BLaER1 treated with 17β-estradiol and CSF1 and Interleukin-3, amounts not matched to agents 10 nM and 100 nM (cell line): ENCODE measurements around the gene CIRBP.

Experiments used
- H3K27ac ChIP-seq, 11 experiments: shearing (Covaris generic); formaldehyde crosslinking; 2 replicates each; pipeline ENCODE4 v1.8.1; 2022
- H3K27me3 ChIP-seq, 11 experiments: shearing (Covaris generic); formaldehyde crosslinking; 2 replicates each; pipeline ENCODE4 v1.8.1; 2022
- H3K36me3 ChIP-seq, 11 experiments: shearing (Covaris generic); formaldehyde crosslinking; 2 replicates each; pipeline ENCODE4 v1.8.1; 2022
- H3K4me1 ChIP-seq, 10 experiments: shearing (Covaris generic); formaldehyde crosslinking; 2 replicates each; pipeline ENCODE4 v1.8.1; 2022
- H3K4me2 ChIP-seq, 11 experiments: shearing (Covaris generic); formaldehyde crosslinking; 2 replicates each; pipeline ENCODE4 v1.8.1; 2022
- H3K4me3 ChIP-seq, 10 experiments: shearing (Covaris generic); formaldehyde crosslinking; 2 replicates each; pipeline ENCODE4 v1.8.1; 2022
- H3K9ac ChIP-seq, 11 experiments: shearing (Covaris generic); formaldehyde crosslinking; 2 replicates each; pipeline ENCODE4 v1.8.1; 2022
- H3K9me3 ChIP-seq, 11 experiments: shearing (Covaris generic); formaldehyde crosslinking; replicated peaks in 1 of 11; 2 replicates each; pipeline ENCODE4 v1.8.1; 2022
- H4K20me1 ChIP-seq, 11 experiments: shearing (Covaris generic); formaldehyde crosslinking; 2 replicates each; pipeline ENCODE4 v1.8.1; 2022
- Cebpa-rat ChIP-seq, 11 experiments: shearing (Covaris generic); IDR thresholded peaks; 2 replicates each; pipeline ENCODE4 v1.8.1; 2022

The CIRBP gene

DNA sequence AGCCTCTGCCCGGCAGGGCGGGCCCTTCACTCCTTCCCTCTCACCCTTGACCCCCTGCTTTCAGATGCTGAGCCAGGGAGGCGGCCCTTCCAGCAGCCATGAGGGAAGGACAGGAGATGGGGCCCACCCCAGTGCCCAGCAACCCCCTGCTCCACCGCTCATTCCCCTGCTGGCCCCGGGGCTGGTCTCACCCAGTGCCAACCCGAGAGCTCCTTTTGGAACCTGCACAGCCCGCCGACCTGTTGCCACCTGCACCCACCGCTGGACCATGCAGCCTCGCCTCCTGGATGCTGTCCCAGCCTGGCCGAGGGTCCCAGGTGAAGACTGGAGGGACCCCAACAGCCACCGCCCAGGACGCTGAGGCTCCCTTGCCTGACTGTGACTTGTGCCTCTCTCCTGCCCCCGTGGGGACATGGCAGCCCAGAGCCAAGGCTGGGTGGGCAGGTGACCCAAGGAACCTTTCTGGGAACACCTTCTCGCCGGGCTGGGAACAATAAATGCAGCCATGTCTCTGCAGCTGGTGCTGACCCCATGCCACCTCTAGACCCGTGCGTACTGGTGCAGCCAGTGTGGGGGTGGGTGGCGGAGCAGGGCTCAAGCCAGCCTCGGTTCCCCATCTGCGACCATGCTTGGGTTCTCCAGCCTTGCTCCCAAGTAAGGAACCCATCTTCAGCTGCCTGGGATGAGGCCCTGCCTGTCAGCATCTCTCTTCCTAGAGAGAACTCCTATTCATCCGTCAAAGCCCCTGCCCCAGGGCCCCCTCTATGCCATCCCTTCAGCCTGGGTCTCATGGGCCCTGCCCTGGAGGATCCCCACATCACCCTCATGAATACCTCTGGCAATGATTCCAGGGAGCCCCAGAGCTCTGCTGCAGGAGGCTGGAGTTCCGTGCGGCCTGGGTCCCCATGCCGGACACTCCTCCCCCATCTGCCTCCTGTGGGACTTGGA is 9.9 kb downstream of the CIRBP start:
- Histone ChIP-seq H3K4me3 (no peak overlapping the region), H3K4me2 (no peak overlapping the region), H3K4me1 (peaks cover 26 to 40% (median 29%) of the 10 kb centered on the region in 10 experiments), H3K9ac (no peak overlapping the region), H3K27me3 (peaks cover 13 to 15% (median 14%) of the 10 kb centered on the region in 11 experiments), H4K20me1 (peaks cover 16 to 72% (median 52%) of the 10 kb centered on the region in 11 experiments; a peak in 21 of 22 replicates), H3K27ac (no peak overlapping the region), H3K9me3 (no peaks in the 10 kb centered on the region), H3K36me3 (peaks cover 21 to 53% (median 34%) of the 10 kb centered on the region in 11 experiments)
- TF ChIP-seq Cebpa-rat (IDR thresholded peaks at IDR 0.05), result no peak

DNA sequence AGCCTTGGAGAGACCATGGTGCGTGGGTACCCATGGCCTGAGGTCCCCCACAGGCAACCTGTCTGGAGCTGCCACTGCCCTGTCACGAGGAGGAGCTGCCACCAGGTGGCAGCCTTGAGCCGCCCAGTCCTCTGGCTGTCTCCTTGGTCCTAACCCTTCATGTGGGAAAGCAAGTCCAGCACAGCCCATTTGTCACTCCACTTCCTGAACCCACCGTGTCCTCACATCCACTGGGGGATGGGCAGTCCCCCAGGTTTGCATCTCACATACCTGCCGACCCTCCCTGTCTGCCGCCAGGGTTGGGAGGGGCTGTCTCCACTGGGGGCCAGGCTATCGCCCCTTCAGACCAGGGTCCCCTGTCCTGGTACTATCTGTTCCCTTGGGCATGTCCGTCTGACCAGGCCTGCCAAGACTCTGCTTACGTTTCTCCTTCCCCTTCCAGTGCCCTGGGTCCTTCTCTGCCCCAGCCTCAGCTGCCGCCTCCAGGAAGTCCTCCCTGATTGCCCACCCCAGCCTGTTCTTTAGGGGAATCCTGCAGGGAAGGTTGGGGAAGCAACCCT is 10.7 kb downstream of the CIRBP start:
- Histone ChIP-seq H3K4me2 (peak overlapping the region in 1 of 11 experiments; percentile 13; a peak in 1 of 22 replicates), H4K20me1 (peaks cover 7 to 72% (median 48%) of the 10 kb centered on the region in 11 experiments; a peak in 21 of 22 replicates), H3K4me1 (peaks cover 17 to 31% (median 20%) of the 10 kb centered on the region in 10 experiments), H3K27ac (0 out of 22 replicates have a peak overlapping the region, but pooled peaks of 1 of the 11 experiments have one; percentile 1), H3K36me3 (peaks cover 12 to 44% (median 25%) of the 10 kb centered on the region in 11 experiments), H3K9ac (no peak overlapping the region), H3K4me3 (no peak overlapping the region), H3K9me3 (no peaks in the 10 kb centered on the region), H3K27me3 (peaks cover 22 to 23% (median 23%) of the 10 kb centered on the region in 11 experiments)
- no peak for TF ChIP-seq Cebpa-rat (IDR thresholded peaks at IDR 0.05)

DNA sequence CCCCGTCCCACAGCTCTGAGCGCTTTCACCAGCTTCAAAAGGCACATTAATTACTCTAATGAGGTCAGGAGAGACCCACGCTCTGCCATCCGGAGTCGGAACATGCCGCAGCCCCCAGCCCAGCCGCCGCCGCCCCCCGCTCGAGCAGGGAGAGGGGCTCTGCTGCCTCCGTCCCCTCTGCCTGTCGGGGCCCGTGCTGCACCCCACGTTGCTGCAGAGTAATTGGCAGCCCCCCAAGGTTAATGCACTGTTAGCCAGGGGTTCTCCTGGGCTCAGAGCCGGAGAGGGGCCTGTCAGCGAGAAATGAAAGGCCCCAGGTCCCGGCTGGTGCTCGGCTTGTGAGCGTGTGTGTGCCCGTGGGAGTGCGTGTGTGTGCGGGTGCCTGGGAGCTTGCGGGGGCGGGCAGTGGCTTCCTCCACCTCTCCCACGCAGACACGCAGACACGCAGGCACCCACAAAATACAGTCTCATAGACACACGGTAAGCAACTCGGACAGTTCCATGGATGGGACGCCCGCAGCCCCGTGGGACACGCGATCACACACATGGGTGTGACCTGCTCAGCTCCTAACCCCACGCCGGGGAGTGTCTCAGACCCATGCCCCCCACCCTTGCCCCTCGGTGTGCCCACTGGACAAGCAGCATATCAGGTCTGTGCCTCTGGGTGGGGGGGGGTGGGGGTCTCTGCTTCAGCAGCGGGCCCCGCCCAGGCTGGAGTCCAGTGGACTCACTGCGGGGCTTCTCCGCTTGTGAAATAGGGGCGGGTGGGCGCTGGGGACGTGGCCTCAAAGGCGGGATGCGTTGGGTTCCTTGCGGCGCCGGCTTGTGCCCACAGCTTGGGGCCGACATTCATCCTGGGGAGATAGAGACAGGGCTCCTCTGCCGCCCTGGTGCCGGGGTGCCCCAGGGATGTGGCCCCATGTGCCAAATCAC is 11.8 kb downstream of the CIRBP start:
- TF ChIP-seq Cebpa-rat (IDR thresholded peaks at IDR 0.05), result no peak
- Histone ChIP-seq H3K4me1 (peaks cover 15 to 29% (median 21%) of the 10 kb centered on the region in 10 experiments), H3K9ac (no peak overlapping the region), H4K20me1 (peaks cover 6 to 75% (median 53%) of the 10 kb centered on the region in 11 experiments; a peak in 21 of 22 replicates), H3K4me2 (no peak overlapping the region), H3K4me3 (no peak overlapping the region), H3K27ac (no peak overlapping the region), H3K27me3 (peaks cover 32 to 34% (median 33%) of the 10 kb centered on the region in 11 experiments), H3K9me3 (no peaks in the 10 kb centered on the region), H3K36me3 (peaks cover 9 to 41% (median 22%) of the 10 kb centered on the region in 11 experiments; a peak in 21 of 22 replicates)

DNA sequence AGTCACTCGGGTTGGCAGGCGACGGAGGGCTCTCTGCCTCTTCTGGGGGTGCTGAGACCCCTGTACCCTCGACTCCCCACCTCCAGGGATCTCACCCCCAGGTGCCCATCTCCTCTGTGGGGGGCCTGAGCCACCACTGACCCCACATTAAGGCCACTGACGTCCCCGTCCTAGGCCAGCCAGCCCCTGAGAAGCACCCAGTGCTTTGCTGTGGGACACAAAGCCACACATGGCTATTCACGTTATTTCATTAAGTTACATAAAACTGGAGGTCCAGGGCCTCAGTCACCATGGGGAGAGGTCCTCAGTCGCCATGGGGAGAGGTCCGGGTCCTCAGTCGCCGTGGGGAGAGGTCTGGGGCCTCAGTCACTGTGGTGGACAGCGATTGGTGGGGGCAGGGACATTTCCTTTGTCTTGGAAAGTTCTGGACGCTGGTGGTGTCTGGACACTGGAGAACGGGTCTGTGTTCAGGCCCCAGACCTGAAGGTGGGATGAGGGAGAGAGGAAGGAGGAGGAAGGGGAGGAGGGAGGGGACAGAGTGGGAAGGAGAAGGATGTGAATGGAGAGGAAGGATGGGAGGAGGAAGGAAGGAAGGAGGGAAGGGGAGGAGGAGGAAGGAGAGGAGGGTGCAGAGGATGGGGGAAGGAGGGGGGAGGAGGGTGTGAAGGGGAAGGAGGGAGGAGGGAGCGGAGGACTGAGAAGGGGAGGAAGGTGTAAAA is 12.6 kb downstream of the CIRBP start:
- no peak overlapping the region for H3K9ac ChIP-seq
- peaks cover 6 to 79% (median 49%) of the 10 kb centered on the region in 11 experiments; a peak in 21 of 22 replicates for H4K20me1 ChIP-seq
- no peak overlapping the region for H3K4me3 ChIP-seq
- H3K4me1 ChIP-seq, result peaks cover 13 to 28% (median 19%) of the 10 kb centered on the region in 10 experiments
- H3K4me2 ChIP-seq, result no peak overlapping the region
- TF ChIP-seq Cebpa-rat (IDR thresholded peaks at IDR 0.05), result no peak
- peaks cover 9 to 41% (median 22%) of the 10 kb centered on the region in 11 experiments; a peak in 21 of 22 replicates for H3K36me3 ChIP-seq
- peaks cover 41 to 42% (median 42%) of the 10 kb centered on the region in 11 experiments for H3K27me3 ChIP-seq
- H3K27ac ChIP-seq, result no peak overlapping the region
- H3K9me3 ChIP-seq, result no peaks in the 10 kb centered on the region

DNA sequence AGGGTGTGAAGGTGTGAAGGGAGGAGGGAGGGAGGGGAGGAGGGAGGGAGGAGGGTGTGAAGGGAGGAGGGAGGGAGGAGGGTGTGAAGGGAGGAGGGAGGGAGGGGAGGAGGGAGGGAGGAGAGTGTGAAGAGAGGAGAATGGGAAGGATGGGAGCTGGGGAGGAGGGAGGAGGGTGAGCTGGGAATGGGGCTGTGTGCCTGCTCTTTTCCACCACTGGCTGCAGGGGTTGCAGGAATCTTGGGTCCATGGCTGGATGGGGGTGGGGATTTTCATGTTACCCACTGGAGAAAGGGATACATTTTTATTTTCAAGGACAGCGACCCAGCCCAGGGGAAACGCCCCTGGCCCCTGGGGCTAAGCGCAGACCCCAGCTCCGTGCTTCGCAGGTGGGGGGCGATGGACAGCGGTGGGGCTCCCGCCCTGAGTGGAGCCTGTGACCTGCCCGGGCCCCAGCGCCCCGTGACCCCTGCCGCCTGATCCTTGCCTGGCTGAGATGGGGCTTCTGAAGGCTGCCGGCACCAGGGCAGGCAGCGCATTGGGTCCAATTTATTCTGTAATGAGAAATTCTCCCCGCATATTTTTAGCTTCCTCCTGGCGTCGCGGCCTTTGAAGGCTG is 13.6 kb downstream of the CIRBP start:
- TF ChIP-seq Cebpa-rat (IDR thresholded peaks at IDR 0.05), result no peak
- H3K36me3 ChIP-seq, result peaks cover 9 to 31% (median 15%) of the 10 kb centered on the region in 11 experiments; a peak in 21 of 22 replicates

DNA sequence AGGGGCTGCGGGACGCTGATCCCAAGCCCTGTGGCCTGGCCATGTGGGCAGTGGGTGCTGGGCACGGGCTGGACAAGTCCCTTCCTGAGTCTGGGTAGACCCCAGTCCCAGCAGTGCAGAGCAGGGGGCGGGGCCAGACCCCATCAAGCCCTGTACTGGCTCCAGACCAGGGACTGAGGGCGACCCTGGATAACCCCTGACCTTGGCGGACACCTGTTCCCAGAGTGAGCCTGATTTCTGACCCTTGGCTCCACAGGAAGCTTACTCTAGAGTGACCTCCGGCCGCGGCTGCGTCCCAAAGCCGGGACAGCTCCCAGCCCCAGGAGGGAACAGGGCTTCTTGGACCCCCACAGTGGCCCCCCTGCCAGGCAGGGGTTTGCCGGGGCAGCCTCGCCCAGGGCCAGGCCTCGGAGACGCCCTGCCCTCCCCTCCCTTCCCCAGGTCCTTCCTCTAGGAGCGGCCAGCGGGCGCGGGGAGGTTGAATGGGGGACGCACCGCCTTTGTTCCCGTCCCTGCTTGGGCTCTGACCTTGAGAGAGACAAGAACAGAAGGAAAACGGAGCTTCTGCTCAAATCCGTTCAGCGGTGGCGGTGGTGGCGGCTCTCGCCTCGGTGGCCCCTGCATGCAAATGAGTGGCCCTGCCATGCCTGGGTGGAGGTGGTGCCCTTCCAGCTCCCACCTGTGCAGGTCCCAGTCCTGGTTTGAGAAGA is 14.2 kb downstream of the CIRBP start:
- Histone ChIP-seq H3K27ac (no peak overlapping the region), H3K4me3 (no peak overlapping the region), H3K36me3 (peaks cover 9 to 24% (median 13%) of the 10 kb centered on the region in 11 experiments; a peak in 21 of 22 replicates), H3K4me2 (no peak overlapping the region), H3K9me3 (no peaks in the 10 kb centered on the region), H4K20me1 (peaks cover 6 to 81% (median 55%) of the 10 kb centered on the region in 11 experiments; a peak in 21 of 22 replicates), H3K4me1 (peaks cover 10 to 32% (median 20%) of the 10 kb centered on the region in 10 experiments), H3K27me3 (peaks cover 57 to 58% (median 58%) of the 10 kb centered on the region in 11 experiments), H3K9ac (no peak overlapping the region)
- TF ChIP-seq Cebpa-rat (IDR thresholded peaks at IDR 0.05), result no peak

More for the DNA sequence above, 13.6 kb downstream of the CIRBP start:
- no peak overlapping the region for H3K4me3 ChIP-seq
- no peak overlapping the region for H3K4me2 ChIP-seq
- peaks cover 50 to 52% (median 51%) of the 10 kb centered on the region in 11 experiments for H3K27me3 ChIP-seq
- H3K27ac ChIP-seq, result no peak overlapping the region
- H4K20me1 ChIP-seq, result peaks cover 6 to 81% (median 51%) of the 10 kb centered on the region in 11 experiments; a peak in 21 of 22 replicates
- no peaks in the 10 kb centered on the region for H3K9me3 ChIP-seq
- no peak overlapping the region for H3K9ac ChIP-seq
- H3K4me1 ChIP-seq, result peaks cover 10 to 29% (median 20%) of the 10 kb centered on the region in 10 experiments

DNA sequence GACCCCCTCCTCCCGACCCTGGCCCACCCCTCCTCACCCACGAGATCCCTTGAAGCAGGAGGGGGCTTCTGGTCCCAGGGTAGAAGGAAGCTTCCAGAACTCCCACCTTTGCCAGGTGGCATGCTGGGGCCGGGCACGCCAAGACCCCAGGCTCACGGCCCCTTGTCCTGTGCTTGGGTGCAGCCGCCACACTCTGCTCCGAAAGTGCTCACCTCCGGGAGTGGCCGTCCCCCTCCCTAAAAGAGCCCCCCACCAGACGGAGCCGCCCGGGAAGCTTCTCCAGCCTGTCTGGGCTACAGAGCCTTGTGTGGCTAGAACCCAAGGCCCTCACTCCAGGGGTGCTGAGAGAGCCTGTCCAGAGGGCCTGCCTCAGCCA is 14.8 kb downstream of the CIRBP start:
- H4K20me1 ChIP-seq, result peaks cover 6 to 81% (median 52%) of the 10 kb centered on the region in 11 experiments; a peak in 21 of 22 replicates
- H3K4me1 ChIP-seq, result peaks cover 10 to 32% (median 20%) of the 10 kb centered on the region in 10 experiments
- H3K27me3 ChIP-seq, result peaks cover 62 to 64% (median 63%) of the 10 kb centered on the region in 11 experiments
- H3K4me3 ChIP-seq, result no peak overlapping the region
- no peak overlapping the region for H3K4me2 ChIP-seq
- H3K9me3 ChIP-seq, result no peaks in the 10 kb centered on the region
- no peak for TF ChIP-seq Cebpa-rat (IDR thresholded peaks at IDR 0.05)
- H3K36me3 ChIP-seq, result peaks cover 6 to 19% (median 7%) of the 10 kb centered on the region in 11 experiments; a peak in 21 of 22 replicates
- no peak overlapping the region for H3K27ac ChIP-seq
- no peak overlapping the region for H3K9ac ChIP-seq
